ENCODE results near the gene FCGR1A.
"Not testable (repeated sequence)": the region's sequence is repeated elsewhere in the genome, so short reads cannot be mapped to it uniquely, and the experiment has no call there.

DNA sequence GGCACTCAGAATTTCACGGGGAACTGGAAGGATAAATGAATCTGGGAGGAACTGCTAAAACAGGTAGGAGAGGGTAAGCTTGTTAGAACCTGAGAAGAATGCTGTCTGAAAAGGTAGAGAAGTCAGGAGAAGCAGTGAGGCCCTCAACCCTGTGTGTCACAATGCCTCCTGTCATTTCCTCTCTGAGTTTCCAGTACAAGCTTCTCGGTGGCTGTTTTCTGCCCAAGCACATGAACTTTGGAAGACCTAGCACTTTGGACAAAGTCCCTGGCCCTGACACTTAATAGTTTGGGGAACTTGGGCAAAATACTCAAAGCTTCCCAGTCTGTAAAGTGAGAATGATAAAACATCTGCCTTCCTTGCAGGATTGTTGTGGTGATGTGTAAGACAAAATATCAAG, 44.1 kb downstream of the FCGR1A start:
- TF ChIP-seq, protein P1, sequence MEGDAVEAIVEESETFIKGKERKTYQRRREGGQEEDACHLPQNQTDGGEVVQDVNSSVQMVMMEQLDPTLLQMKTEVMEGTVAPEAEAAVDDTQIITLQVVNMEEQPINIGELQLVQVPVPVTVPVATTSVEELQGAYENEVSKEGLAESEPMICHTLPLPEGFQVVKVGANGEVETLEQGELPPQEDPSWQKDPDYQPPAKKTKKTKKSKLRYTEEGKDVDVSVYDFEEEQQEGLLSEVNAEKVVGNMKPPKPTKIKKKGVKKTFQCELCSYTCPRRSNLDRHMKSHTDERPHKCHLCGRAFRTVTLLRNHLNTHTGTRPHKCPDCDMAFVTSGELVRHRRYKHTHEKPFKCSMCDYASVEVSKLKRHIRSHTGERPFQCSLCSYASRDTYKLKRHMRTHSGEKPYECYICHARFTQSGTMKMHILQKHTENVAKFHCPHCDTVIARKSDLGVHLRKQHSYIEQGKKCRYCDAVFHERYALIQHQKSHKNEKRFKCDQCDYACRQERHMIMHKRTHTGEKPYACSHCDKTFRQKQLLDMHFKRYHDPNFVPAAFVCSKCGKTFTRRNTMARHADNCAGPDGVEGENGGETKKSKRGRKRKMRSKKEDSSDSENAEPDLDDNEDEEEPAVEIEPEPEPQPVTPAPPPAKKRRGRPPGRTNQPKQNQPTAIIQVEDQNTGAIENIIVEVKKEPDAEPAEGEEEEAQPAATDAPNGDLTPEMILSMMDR (IDR thresholded peaks at IDR 0.05): not testable (repeated sequence)
- not testable (repeated sequence) for TF ChIP-seq EP300 (IDR thresholded peaks at IDR 0.05; ENCODE audit: low read depth)

All from transverse colon (tissue), 3 donors.